GM10266 (cell line): ENCODE measurements around the gene BACH1.
"Not testable (repeated sequence)": the region's sequence is repeated elsewhere in the genome, so short reads cannot be mapped to it uniquely, and the experiment has no call there.

ENCODE experiments used
- DNase-seq: peaks from one replicate; pipeline ENCODE4 v3.0.0; 2012; ENCODE audit errors: extremely low spot score
- CTCF ChIP-seq: IDR thresholded peaks from 2 replicates; pipeline ENCODE4 v1.5.1; 2012; ENCODE audit warnings: mild to moderate bottlenecking, low read depth; ENCODE audit not compliant: control insufficient read depth, insufficient read depth; ENCODE audit errors: missing control alignments

Gene BACH1

GRCh38 chr21:29279558-29279957 lies 19.2 kb upstream of the BACH1 start:
- DNase-seq = no peak
- TF ChIP-seq CTCF = no peak

GRCh38 chr21:29281801-29282200 lies 16.9 kb upstream of the BACH1 start:
- not testable (repeated sequence) for DNase-seq

- no peak for DNase-seq
- no peak for TF ChIP-seq CTCF
Observed at GRCh38 chr21:29287383-29287782, 11.3 kb upstream of the BACH1 start.

DNA sequence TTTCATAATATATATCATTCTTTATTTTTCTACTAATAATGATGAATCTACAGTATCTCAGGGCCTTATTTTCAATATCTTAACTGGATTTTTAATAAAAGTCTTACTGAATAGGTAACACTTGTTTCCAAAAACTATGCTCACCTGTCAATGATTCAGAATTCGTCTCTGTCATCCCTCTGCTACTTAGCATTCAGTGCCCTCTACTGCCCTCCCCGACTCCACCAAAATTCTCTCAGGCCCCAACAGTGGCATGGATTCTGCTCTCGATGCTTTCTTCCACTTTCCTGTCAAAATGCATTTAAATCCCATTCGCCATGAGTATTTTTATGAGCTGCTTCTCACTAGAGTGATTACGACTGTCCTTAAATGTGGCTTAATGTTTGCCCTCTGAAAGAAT lies 10.5 kb upstream of the BACH1 start:
- DNase-seq = no peak
- TF ChIP-seq CTCF = no peak

GRCh38 chr21:29289317-29289716 lies 9.4 kb upstream of the BACH1 start:
- TF ChIP-seq CTCF = no peak
- no peak for DNase-seq

- no peak for DNase-seq
- TF ChIP-seq CTCF = no peak
Observed at GRCh38 chr21:29290240-29290639, 8.5 kb upstream of the BACH1 start.

GRCh38 chr21:29293495-29293894 lies 5.2 kb upstream of the BACH1 start:
- no peak for TF ChIP-seq CTCF
- DNase-seq = peak; percentile 38

GRCh38 chr21:29295066-29295650 lies 3.6 kb upstream of the BACH1 start:
- DNase-seq = no peak
- no peak for TF ChIP-seq CTCF
